Gastroesophageal sphincter (tissue), 4 donors: ENCODE results near the gene POP5. TPM values are rescaled to one million over a fixed set of nuclear protein-coding genes. Genes with fewer than 3 reads are reported as not detected.

ENCODE experiments used
- ATAC-seq: fragments of 150-250 bp; one replicate; pipeline ENCODE4 v1.9.1; 2016; ENCODE audit warnings: mild to moderate bottlenecking, moderate library complexity
- H3K27ac ChIP-seq, 4 donors: fragments of 200-600 bp; sonication (generic) in 3 of 4; 1 replicate in 3 of 4; 2 replicates in 1 of 4; pipeline ENCODE4 v1.5.1; 2016 to 2019
- H3K27me3 ChIP-seq: fragments of 200-600 bp; sonication (generic); one replicate; pipeline ENCODE4 v1.5.1; 2019
- H3K36me3 ChIP-seq, 2 donors: fragments of 200-600 bp; sonication (generic); one replicate each; pipeline ENCODE4 v1.5.1; 2019; ENCODE audit warnings: control low read depth in 1 of 2
- H3K4me1 ChIP-seq, 3 donors: fragments of 200-600 bp; sonication (generic); 1 replicate in 2 of 3; 2 replicates in 1 of 3; pipeline ENCODE4 v1.5.1; 2016 to 2019; ENCODE audit warnings: control low read depth in 2 of 3
- H3K4me3 ChIP-seq, 2 donors: fragments of 200-600 bp; sonication (generic); one replicate each; pipeline ENCODE4 v1.5.1; 2019; ENCODE audit warnings: mild to moderate bottlenecking in 1 of 2, moderate library complexity in 1 of 2
- H3K9me3 ChIP-seq, 3 donors: fragments of 200-600 bp; sonication (generic); one replicate each; pipeline ENCODE4 v1.5.1; 2017 to 2019; ENCODE audit warnings: control low read depth in 2 of 3
- EP300 ChIP-seq: sonication (generic); formaldehyde crosslinking; IDR thresholded peaks from one replicate; pipeline ENCODE4 v1.6.1; 2017; ENCODE audit warnings: antibody characterized with exemption, mild to moderate bottlenecking
- POLR2A ChIP-seq, 2 donors: fragments of 450-650 bp; IDR thresholded peaks; one replicate each; pipeline ENCODE4 v1.6.1; 2017; ENCODE audit warnings: antibody characterized with exemption in 2 of 2, mild to moderate bottlenecking in 2 of 2, moderate library complexity in 1 of 2
- POLR2AphosphoS5 ChIP-seq: sonication (generic); formaldehyde crosslinking; IDR thresholded peaks from one replicate; pipeline ENCODE4 v1.6.1; 2017; ENCODE audit warnings: antibody characterized with exemption
- WGBS, 2 donors: methylation state at CpG; one replicate each; pipeline ENCODE4 v1.1.5; 2018; ENCODE audit warnings: low coverage in 1 of 2; 5-methylcytosine and 5-hydroxymethylcytosine counted together
- total RNA-seq, 4 donors: library from RNA; depleted of rRNA; stranded (reverse); fragments of >200 nt; gene quantifications; one replicate each; pipeline ENCODE4 v1.1.0, GENCODE V29; 2016
- TF ChIP-seq, protein P1 (sequence below), 4 experiments: fragments of 200-600 bp in 2 of 4; fragments of 450-650 bp in 2 of 4; sonication (generic) in 1 of 4; IDR thresholded peaks; one replicate each; pipeline ENCODE4 v1.5.1; 2017 to 2019; ENCODE audit warnings: antibody characterized with exemption in 4 of 4, mild to moderate bottlenecking in 2 of 4, moderate library complexity in 2 of 4

The POP5 gene
- total RNA-seq, 4 donors from 2014 or later, result 18.2 to 42.0 (median 27.6) TPM

DNA sequence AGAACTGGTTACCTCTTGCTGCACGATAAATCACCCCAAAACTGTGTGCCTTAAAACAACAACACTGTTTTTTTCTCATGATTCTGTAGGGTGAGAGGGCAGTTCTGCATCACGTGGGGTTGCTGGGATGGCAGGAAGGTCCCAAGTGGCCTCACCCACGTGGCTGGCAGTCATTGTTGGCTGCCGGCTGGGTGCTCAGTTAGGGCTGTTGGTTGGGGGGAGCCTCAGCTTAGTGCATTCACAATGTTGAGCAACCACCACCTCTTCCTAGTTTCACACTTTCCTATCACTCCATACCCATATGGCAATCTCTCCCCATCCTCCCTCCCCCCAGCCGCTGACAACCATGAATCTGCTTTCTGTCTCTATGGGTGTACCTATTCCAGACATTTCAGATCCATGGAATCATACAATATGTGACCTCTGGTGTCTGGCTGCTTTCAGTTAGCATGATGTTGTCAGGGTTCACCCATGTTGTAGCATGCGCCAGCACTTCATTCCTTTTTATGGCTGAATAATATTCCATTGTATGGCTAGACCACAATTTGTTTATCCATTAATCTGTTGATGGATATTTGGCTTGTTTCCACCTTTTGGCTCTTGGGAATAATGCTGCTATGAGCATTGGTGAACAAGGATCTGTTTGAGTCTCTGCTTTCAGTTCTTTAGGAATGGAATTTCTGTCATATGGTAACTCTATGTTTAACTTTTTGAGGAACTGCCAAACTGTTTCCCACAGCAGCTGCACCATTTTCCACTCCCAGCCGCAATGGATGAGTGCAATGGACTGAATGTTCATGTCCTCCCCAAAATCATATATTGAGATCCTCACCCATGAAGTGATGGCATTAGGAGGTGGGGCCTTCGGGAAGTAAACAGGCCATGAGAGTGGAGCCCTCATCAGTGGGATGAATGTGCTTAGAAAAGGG, 11.2 kb upstream of the POP5 start:
- peaks cover 0 to 4% (median 0%) of the 10 kb centered on the region in 3 donors for H3K4me1 ChIP-seq
- no peak for ATAC-seq
- H3K36me3 ChIP-seq, result no peaks in the 10 kb centered on the region
- H3K27me3 ChIP-seq, result peaks cover 10% of the 10 kb centered on the region
- no peak overlapping the region for H3K4me3 ChIP-seq
- TF ChIP-seq POLR2AphosphoS5 (no peak), EP300 (no peak), POLR2A (IDR thresholded peaks at IDR 0.05) (no peak)
- TF ChIP-seq, protein P1, sequence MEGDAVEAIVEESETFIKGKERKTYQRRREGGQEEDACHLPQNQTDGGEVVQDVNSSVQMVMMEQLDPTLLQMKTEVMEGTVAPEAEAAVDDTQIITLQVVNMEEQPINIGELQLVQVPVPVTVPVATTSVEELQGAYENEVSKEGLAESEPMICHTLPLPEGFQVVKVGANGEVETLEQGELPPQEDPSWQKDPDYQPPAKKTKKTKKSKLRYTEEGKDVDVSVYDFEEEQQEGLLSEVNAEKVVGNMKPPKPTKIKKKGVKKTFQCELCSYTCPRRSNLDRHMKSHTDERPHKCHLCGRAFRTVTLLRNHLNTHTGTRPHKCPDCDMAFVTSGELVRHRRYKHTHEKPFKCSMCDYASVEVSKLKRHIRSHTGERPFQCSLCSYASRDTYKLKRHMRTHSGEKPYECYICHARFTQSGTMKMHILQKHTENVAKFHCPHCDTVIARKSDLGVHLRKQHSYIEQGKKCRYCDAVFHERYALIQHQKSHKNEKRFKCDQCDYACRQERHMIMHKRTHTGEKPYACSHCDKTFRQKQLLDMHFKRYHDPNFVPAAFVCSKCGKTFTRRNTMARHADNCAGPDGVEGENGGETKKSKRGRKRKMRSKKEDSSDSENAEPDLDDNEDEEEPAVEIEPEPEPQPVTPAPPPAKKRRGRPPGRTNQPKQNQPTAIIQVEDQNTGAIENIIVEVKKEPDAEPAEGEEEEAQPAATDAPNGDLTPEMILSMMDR (IDR thresholded peaks at IDR 0.05), result no peak
- WGBS, 2 donors, result 56 to 72% methylated on average over 4 to 6 of the region's 8 CpGs
- H3K27ac ChIP-seq, result no peak overlapping the region
- no peaks in the 10 kb centered on the region for H3K9me3 ChIP-seq

DNA sequence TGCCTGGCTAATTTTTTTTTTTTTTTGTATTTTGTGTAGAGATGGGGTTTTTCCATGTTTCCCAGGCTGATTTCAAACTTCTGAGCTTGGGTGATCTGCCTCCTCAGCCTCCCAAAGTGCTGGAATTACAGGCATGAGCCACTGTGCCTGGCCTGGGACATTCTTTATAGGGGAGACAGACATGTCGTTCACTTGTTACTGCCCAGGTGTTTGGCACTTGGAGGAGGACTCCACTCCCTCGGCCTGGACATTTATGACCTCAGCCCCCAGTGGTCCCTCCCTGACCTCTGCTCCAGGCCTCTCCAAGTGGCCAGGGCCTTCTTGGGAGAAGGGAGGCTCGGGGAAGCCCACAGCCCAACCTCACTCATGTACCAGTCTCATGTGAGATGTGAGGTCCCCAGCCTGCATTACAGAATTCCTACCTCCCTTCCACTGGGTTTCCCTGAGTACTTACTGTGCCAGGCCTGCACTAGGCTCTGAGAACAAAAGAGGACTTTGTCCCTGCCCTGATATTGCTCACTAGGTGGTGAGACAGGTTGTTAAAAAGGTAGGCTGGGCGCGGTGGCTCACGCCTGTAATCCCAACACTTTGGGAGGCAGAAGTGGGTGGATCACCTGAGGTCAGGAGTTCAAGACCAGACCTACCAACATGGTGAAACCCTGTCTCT, 9.7 kb upstream of the POP5 start:
- no peak overlapping the region for H3K4me3 ChIP-seq
- no peaks in the 10 kb centered on the region for H3K36me3 ChIP-seq
- H3K27ac ChIP-seq, result no peak overlapping the region
- ATAC-seq, result no peak
- H3K4me1 ChIP-seq, result peaks cover 0 to 4% (median 0%) of the 10 kb centered on the region in 3 donors
- no peaks in the 10 kb centered on the region for H3K27me3 ChIP-seq
- WGBS, 2 donors, result 37 to 100% methylated on average over 2 to 3 of the region's 6 CpGs
- no peak for TF ChIP-seq POLR2A (IDR thresholded peaks at IDR 0.05)
- TF ChIP-seq POLR2AphosphoS5, result no peak
- no peaks in the 10 kb centered on the region for H3K9me3 ChIP-seq

DNA sequence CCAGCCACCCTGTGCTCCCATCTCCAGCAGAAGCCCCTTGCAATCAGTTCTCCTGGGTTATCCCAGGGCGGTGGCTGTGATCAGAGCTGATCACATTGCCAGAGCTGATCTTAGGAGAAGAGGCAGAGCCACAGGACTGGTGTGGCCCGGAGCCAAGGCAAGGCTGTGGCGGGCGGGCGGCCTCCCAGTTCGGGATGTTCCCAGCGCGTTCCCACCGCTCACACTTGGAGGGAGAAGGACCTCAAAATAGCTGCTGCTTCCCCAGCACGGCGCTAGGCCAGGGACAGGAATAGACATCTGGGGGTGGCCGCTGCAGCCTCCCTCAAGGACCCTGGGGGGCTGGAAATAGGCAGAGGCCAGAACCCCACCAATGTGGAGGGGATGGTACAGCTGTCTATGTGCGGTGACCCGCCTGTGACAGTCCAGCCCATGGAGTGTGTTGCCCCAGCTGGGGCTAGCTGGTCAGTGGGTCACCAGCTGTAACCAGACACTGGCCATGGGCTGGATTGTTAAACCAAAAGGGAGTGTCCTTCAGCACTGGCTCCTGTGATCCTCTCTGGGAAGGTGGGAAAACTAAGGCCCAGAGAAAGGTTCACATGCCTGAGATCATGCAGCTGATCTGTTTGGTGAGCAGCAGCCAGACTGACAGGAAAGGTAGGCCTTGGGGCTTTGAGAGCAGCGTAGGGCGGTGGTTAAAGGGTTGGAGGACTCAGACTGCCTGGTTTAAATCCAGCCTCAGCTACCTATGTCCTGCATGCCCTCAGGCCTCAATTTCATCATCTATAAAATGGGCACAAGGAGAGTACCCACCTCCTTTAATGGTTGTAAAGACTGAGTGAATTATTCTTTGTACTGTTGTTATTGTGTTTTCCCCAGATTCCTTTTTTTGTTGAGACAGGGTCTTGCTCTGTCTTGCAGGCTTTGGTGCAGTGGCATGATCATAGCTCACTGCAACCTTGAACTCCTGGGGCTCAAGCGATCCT, 8.0 kb upstream of the POP5 start:
- Histone ChIP-seq H3K9me3 (no peaks in the 10 kb centered on the region), H3K4me3 (no peak overlapping the region), H3K4me1 (peaks cover 0 to 11% (median 0%) of the 10 kb centered on the region in 3 donors), H3K27me3 (no peaks in the 10 kb centered on the region), H3K27ac (peak overlapping the region in 1 of 4 donors; percentile 53), H3K36me3 (no peaks in the 10 kb centered on the region)
- ATAC-seq, result no peak
- 100% methylated on average over 2 of the region's 17 CpGs; no CpG with 5 or more reads in 1 of the 2 donors for WGBS, 2 donors
- TF ChIP-seq, protein P1 (IDR thresholded peaks at IDR 0.05), result no peak
- TF ChIP-seq POLR2A (IDR thresholded peaks at IDR 0.05) (no peak), EP300 (no peak), POLR2AphosphoS5 (no peak)

DNA sequence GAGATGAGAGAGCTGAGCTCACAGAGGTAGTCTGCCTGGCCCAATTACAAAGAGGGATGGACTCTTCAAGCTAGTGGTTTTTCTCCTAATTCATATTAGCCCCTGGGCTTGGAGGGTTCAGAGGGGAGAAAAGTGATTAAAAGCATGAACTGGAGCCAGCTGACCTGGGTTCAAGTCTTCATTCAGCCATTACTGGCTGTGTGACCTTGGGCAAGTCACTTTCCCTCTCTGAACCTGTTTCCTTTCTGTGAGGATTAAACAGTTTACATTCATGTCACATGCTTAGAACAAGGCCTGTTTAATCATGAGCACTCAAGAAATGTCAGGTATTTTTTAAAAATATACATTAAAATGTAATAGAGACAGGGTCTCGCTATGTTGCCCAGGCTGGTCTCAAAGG, 7.2 kb upstream of the POP5 start:
- Histone ChIP-seq H3K4me3 (no peak overlapping the region), H3K4me1 (peaks cover 0 to 19% (median 0%) of the 10 kb centered on the region in 3 donors), H3K9me3 (no peaks in the 10 kb centered on the region), H3K27ac (peak overlapping the region in 1 of 4 donors; percentile 53), H3K36me3 (no peaks in the 10 kb centered on the region), H3K27me3 (no peaks in the 10 kb centered on the region)
- WGBS, 2 donors, result 80 to 100% methylated on average over 1 of the region's 1 CpG
- no peak for ATAC-seq
- no peak for TF ChIP-seq EP300
- no peak for TF ChIP-seq POLR2AphosphoS5
- TF ChIP-seq, protein P1 (IDR thresholded peaks at IDR 0.05), result no peak
- TF ChIP-seq POLR2A (IDR thresholded peaks at IDR 0.05), result no peak

DNA sequence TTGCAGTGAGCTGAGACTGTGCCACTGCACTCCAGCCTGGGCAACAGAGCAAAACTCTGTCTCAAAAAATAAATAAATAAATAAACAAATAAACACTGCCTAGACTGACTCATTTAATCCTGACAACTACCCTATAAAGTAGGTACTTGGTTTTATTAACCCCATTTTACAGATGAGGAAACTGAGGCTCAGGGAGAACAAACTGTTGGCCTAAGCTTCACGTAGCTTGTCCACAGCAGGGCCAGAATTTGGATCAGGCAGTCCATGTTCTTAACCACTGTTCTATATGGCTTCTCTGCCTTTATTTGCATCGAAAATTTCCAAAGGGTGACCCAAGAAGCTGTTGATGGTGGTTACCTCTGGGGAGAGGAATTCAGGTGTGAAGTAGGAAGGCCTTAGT, 5.7 kb upstream of the POP5 start:
- peaks cover 0 to 32% (median 0%) of the 10 kb centered on the region in 3 donors for H3K4me1 ChIP-seq
- no peak for ATAC-seq
- H3K9me3 ChIP-seq, result no peaks in the 10 kb centered on the region
- TF ChIP-seq, protein P1 (IDR thresholded peaks at IDR 0.05), result no peak
- TF ChIP-seq POLR2AphosphoS5, result no peak
- no peak for TF ChIP-seq POLR2A (IDR thresholded peaks at IDR 0.05)
- TF ChIP-seq EP300, result no peak
- 88 to 96% methylated on average over 1 to 2 of the region's 2 CpGs for WGBS, 2 donors
- no peaks in the 10 kb centered on the region for H3K36me3 ChIP-seq
- no peaks in the 10 kb centered on the region for H3K27me3 ChIP-seq
- no peak overlapping the region for H3K4me3 ChIP-seq
- H3K27ac ChIP-seq, result no peak overlapping the region
